ENCODE results near the gene KRTAP17-1.

Gene KRTAP17-1

DNA sequence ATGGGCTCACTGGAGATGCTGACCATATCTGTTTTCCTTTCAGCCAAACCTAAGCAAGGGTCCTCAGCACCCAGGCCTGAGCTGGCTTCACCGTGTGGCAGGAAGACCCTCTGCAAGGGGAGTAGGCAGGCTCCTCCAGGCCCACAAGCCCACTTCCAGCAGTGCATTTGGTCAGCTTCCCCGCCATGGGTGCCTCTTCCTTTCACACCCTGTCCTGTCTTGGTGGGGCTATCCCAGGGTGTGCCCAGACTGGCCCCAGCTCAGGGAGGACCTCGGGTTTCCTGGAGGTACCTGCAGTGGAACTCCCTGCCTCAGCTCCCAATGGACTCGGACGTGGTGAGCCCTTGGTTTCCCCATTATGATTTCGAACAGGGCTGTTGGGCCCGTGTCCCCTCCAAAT, 12.7 kb upstream of the KRTAP17-1 start:
- no peaks in the 10 kb centered on the region for H3K4me1 ChIP-seq (ENCODE audit: control insufficient read depth, insufficient read depth, low read length)
- H3K27me3 ChIP-seq (ENCODE audit: control insufficient read depth, insufficient read depth, low read length): no peaks in the 10 kb centered on the region
- no peak overlapping the region for H3K9ac ChIP-seq (ENCODE audit: low read length)
- no peaks in the 10 kb centered on the region for H3K9me3 ChIP-seq (ENCODE audit: control insufficient read depth, low read length)
- no peaks in the 10 kb centered on the region for H3K36me3 ChIP-seq (ENCODE audit: control insufficient read depth, insufficient read depth, low read length)
- H3K4me3 ChIP-seq (ENCODE audit: low read length): no peak overlapping the region

DNA sequence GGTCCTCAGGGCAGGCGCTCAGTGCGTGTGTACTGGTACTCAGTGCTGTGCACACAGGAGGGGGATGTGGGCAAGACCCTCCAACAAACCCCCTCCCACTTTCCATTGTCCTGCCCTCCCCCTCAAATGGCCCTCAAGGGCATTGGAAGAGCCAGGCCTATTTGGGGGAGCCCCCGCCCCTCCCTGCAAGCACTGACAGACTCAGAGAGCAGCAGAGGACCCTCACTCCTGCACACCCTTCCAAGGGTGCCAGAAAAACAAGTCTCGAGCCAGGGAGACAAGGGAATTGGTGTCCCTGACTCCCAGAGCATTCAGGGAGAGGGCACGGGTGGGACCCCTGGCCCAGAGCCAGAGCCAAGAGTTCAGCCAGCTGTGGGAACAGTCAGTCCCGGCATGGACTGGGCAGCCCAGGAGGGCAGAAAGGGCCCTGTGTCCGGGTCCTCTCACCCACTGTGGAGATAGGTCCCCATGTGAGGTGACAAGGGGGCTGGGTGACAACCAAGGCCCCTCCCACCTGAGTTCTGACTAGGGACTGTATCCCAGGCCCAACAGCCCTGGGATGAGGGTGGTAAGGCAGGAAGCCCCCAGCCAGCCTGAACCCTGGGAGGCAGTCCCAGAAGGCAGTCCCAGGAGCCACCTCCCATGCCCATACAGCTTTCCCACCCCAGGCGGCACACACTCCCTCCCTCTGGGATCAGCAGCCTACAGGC, 12.1 kb upstream of the KRTAP17-1 start:
- H3K9ac ChIP-seq (ENCODE audit: low read length): no peak overlapping the region
- H3K9me3 ChIP-seq (ENCODE audit: control insufficient read depth, low read length): no peaks in the 10 kb centered on the region
- no peaks in the 10 kb centered on the region for H3K27me3 ChIP-seq (ENCODE audit: control insufficient read depth, insufficient read depth, low read length)
- no peaks in the 10 kb centered on the region for H3K36me3 ChIP-seq (ENCODE audit: control insufficient read depth, insufficient read depth, low read length)
- H3K4me1 ChIP-seq (ENCODE audit: control insufficient read depth, insufficient read depth, low read length): no peaks in the 10 kb centered on the region
- H3K4me3 ChIP-seq (ENCODE audit: low read length): no peak overlapping the region

DNA sequence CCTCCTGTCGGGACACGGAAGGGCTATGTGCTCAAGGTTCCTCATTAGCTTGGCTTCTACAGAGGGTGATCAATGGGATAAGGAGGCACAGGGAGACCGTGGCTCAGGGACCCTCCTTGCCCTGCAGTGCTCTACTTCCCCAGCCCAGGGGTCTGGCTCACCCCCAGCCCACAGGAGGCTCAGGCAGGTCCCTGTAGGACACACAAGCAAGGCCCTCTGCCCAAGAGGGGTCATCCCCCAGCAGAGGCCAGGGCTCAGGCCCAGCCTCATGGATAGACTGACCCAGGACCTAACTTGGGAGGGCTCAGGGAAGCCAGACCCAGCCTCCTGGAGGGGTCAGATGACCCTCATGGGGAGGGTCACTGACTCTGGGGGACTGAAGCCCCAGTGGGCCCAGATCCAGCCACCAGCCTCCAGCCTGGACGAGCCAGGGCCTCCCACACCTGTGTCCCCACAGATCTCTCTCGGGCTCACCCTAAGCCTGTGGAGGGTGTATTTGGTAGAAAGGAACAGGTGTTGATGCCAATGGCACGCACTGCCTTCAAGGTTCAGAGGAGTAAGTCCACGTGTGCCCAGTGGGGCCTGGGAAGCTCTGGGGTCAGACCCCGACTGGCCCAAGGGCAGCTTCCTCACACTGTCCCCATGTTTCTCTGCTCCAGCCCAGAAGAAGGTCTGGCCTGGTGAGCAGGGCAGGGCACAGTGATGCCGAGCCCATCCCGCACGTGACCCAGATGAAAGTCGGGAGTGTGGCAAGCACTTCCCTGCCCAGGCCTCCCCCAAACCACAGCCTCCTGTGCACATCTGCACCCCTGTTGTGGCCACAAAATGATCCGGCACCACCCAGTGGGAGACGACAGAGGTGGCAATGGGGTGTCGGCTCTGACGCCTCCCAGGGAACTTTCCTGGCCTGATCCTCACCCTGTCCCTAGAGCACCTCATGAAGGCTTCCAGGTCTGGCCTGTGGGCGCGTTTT, 10.9 kb upstream of the KRTAP17-1 start:
- Histone ChIP-seq H3K9me3 (ENCODE audit: control insufficient read depth, low read length) (no peaks in the 10 kb centered on the region), H3K27me3 (ENCODE audit: control insufficient read depth, insufficient read depth, low read length) (no peaks in the 10 kb centered on the region), H3K9ac (ENCODE audit: low read length) (no peak overlapping the region), H3K36me3 (ENCODE audit: control insufficient read depth, insufficient read depth, low read length) (no peaks in the 10 kb centered on the region), H3K4me1 (ENCODE audit: control insufficient read depth, insufficient read depth, low read length) (no peaks in the 10 kb centered on the region), H3K4me3 (ENCODE audit: low read length) (no peak overlapping the region)

DNA sequence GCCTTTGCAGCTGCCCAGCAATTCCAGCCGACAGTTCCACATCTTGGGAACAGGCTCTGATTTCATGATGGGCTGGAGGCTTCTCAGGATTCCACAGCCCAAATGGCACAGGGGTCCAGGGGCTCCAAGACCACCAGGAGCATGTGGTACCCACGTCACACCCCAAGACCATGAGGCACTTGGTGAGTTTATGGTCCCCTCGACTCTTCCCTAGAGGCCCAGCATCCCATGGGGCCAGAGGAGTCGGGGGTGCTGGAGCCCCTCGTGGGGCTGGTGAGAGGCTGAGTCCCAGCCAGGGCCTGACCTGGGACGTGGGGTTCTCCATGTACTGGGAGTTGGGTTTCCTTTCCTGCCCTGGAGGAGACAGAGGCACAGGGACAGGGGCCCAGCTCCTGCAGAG, 10.1 kb upstream of the KRTAP17-1 start:
- Histone ChIP-seq H3K4me3 (ENCODE audit: low read length) (no peak overlapping the region), H3K27me3 (ENCODE audit: control insufficient read depth, insufficient read depth, low read length) (no peaks in the 10 kb centered on the region), H3K36me3 (ENCODE audit: control insufficient read depth, insufficient read depth, low read length) (no peaks in the 10 kb centered on the region), H3K9ac (ENCODE audit: low read length) (no peak overlapping the region), H3K9me3 (ENCODE audit: control insufficient read depth, low read length) (no peaks in the 10 kb centered on the region), H3K4me1 (ENCODE audit: control insufficient read depth, insufficient read depth, low read length) (no peaks in the 10 kb centered on the region)

DNA sequence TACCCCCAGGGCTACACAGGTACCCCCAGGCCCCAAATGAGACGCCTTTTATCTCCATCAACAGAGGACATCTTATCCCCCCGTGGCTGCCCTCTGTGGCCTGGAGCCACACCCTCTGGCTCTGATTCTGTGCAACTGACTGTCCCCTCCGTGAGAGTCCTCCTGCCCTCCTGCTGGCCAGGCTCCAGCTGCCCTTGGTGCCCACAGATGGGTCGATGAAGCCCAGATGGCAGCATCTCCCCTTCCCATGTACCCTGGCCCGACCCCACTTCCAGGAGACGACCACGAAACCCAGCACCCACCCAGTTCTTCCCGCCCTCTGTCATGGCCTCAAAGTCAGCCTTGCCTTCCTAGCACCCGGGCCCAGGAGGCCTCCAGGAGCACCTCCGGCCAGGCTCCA, 9.6 kb upstream of the KRTAP17-1 start:
- Histone ChIP-seq H3K9ac (ENCODE audit: low read length) (no peak overlapping the region), H3K27me3 (ENCODE audit: control insufficient read depth, insufficient read depth, low read length) (no peaks in the 10 kb centered on the region), H3K4me1 (ENCODE audit: control insufficient read depth, insufficient read depth, low read length) (no peaks in the 10 kb centered on the region), H3K36me3 (ENCODE audit: control insufficient read depth, insufficient read depth, low read length) (no peaks in the 10 kb centered on the region), H3K9me3 (ENCODE audit: control insufficient read depth, low read length) (no peaks in the 10 kb centered on the region), H3K4me3 (ENCODE audit: low read length) (no peak overlapping the region)

DNA sequence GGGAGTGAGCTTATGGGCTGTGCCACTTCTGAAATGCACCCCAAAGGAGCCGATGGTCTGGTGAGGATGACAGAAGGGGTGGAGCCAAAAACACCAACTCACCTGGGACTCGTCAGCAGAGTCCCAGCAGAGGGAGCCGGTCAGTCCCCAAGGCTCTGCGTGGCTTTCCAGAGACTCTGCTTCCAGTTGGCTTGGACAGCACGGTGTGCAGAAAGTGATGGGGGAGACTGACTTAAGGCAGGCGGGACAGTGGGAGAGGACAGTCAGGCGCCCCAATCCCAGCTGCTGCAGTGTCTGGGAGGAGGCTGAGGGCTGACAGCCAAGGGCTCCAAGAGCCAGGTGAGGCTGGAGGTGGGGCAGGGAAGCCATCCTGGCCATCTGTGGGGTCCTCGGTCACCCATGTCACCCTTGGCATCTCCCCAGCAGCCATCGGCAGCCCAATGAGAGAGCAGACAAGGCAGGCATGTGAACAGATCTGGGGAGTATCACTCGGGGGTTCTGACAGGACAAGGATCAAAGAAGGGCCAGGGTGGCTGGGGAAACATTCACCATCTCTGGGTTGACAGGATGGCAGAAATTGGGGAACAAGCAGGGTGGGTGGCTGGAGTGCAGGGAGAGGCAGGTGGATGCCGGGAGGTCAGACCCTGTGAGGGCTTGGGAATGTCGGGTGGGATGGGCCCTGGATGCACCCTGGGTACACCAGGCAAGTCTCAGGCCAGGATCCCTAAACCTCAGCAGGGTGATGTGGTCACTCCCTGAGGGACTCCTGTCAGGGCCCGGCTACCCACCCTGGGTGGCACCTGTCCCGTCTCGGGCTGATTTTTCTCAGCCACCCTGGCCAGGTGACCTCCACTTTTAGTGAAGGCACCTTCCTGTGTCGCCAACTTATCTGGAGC, 8.9 kb upstream of the KRTAP17-1 start:
- Histone ChIP-seq H3K4me3 (ENCODE audit: low read length) (no peak overlapping the region), H3K27me3 (ENCODE audit: control insufficient read depth, insufficient read depth, low read length) (no peaks in the 10 kb centered on the region), H3K9me3 (ENCODE audit: control insufficient read depth, low read length) (no peaks in the 10 kb centered on the region), H3K4me1 (ENCODE audit: control insufficient read depth, insufficient read depth, low read length) (no peaks in the 10 kb centered on the region), H3K36me3 (ENCODE audit: control insufficient read depth, insufficient read depth, low read length) (no peaks in the 10 kb centered on the region), H3K9ac (ENCODE audit: low read length) (no peak overlapping the region)

DNA sequence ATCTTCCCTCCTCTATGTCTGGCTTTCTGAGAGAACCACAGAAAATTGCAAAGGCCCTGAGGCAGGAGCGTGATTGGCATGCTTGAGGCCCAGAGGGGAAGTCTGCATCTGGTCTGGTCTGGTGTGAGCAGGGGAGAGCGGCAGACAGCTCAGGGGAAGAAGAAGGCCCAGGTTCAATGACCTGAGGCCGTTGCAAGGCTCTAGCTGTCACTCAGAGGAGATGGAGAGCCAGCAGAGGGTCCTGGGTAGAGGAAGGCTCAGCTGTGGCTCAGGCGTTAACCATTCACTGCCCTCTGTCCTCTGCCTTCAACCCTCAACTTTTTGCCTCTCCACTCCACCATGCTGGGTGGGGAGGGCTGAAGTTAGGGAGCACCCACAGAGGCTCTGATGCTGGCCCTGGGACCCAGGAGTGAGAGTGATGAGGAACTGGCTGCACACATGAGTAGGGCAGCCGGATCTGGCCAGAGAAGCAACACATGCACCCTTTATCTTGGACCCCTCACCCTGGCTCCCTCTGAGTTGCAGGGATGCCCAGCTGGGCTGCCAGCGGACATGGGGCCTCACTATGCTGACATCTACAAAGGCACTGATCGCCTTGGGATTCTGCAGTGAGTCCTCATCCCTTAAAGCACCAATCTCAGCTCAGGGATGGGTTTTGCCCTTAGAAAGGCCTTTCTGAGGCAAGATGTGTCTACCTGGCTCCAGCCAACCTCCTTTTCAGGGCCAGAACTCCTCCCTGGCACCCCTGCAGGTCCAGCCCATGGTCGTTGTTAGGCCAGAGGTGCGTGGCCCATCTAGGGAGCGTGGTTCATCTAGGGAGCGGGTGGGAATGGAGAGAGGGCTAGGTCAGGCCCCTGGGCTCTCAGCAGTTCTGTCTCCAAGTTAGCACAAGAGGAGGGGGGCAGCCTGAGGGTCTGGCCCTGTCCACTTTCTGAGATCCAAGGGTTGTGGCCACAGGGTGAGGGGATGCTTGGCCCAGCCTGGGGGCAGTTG, 7.7 kb upstream of the KRTAP17-1 start:
- Histone ChIP-seq H3K9ac (ENCODE audit: low read length) (no peak overlapping the region), H3K4me1 (ENCODE audit: control insufficient read depth, insufficient read depth, low read length) (no peaks in the 10 kb centered on the region), H3K9me3 (ENCODE audit: control insufficient read depth, low read length) (no peaks in the 10 kb centered on the region), H3K36me3 (ENCODE audit: control insufficient read depth, insufficient read depth, low read length) (no peaks in the 10 kb centered on the region), H3K27me3 (ENCODE audit: control insufficient read depth, insufficient read depth, low read length) (no peaks in the 10 kb centered on the region), H3K4me3 (ENCODE audit: low read length) (no peak overlapping the region)

DNA sequence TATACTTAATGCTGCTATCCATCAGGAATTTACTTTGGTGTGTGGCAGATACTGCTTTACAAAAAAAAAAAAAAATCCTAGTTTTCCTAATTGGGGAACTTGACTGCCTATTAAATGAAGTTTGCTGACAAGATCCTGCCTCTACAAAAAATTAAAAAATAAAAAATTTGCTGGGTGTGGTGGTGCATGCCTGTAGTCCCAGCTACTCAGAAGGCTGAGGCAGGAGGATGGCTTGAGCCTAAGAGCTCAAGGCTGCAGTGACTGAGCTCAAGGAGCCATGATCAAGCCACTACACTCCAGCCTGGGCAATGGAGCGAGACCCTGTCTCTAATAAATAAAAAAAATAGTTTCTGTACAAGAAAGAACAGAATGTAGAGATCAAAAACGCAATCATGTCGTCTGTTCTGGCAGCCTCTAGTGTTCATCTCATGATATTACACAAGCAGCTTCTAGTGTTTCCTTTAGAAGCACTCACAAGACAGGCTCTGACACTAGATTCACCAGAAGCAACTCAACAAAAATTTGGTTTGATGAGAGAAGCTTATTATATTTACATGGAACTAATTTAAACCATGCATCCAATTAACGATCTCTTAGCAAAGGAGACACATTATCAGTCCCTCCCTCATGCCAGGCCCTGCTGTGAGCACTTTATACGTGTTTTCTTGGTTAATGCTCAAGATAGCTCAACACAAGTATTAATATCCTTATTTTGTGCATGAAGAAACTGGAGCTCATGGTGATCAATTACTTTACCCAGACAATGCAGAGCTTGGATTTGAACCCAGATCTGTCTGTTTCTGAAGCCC, 6.8 kb upstream of the KRTAP17-1 start:
- Histone ChIP-seq H3K4me1 (ENCODE audit: control insufficient read depth, insufficient read depth, low read length) (no peaks in the 10 kb centered on the region), H3K9me3 (ENCODE audit: control insufficient read depth, low read length) (no peaks in the 10 kb centered on the region), H3K36me3 (ENCODE audit: control insufficient read depth, insufficient read depth, low read length) (no peaks in the 10 kb centered on the region), H3K27me3 (ENCODE audit: control insufficient read depth, insufficient read depth, low read length) (no peaks in the 10 kb centered on the region), H3K4me3 (ENCODE audit: low read length) (no peak overlapping the region), H3K9ac (ENCODE audit: low read length) (no peak overlapping the region)

DNA sequence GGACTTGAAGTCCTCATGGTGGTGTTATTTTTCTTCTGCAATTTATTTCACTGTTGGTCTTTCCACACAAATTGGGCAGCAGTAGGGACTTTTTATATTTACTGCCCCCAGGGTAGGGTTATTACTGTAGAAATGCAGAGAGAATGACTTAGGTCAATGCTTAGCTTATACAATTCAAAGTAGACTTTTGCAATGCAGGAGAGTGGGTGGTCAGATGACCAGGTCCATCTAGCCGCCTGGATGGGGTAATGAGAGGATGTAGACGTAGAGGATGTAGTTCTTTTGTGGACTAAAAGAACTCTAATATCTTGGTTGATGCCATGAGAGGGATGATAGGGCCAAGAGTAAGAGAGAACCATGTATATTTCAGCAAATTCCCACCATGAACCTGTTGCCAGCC, 2.7 kb upstream of the KRTAP17-1 start:
- no peaks in the 10 kb centered on the region for H3K27me3 ChIP-seq (ENCODE audit: control insufficient read depth, insufficient read depth, low read length)
- no peaks in the 10 kb centered on the region for H3K36me3 ChIP-seq (ENCODE audit: control insufficient read depth, insufficient read depth, low read length)
- H3K9me3 ChIP-seq (ENCODE audit: control insufficient read depth, low read length): no peaks in the 10 kb centered on the region
- H3K4me1 ChIP-seq (ENCODE audit: control insufficient read depth, insufficient read depth, low read length): no peaks in the 10 kb centered on the region
- H3K4me3 ChIP-seq (ENCODE audit: low read length): no peak overlapping the region
- H3K9ac ChIP-seq (ENCODE audit: low read length): no peak overlapping the region

DNA sequence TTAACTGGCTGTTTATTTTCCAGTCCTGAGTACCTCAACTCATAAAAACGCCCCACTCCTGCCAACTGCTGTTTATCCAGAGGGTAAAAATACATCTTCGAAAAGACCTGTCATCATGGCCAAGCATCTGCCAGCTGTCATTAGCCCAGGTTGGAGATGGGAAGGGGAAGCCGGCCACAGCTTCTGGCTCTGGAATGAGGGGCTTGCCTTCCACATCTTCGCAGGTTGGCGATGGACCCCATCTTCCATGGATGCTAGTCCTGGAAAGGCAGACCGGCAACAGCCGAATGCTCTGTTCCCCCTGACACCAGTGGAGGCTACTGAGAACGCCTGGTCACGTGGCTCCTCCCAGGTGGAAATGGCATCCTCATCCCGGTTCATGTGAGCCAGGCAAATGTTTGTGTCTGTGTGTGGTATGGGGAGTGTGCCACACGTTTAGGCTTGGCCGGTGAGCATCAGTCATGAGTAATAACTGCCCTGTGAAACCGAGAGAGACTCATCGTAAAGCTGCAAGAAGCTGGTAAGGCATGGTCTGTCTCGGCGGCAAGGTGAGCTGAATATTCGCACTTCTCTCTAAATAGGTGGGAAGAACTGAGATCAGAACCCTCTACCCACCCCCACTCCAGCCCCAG, 420 bp upstream of the KRTAP17-1 start:
- H3K36me3 ChIP-seq (ENCODE audit: control insufficient read depth, insufficient read depth, low read length): no peaks in the 10 kb centered on the region
- H3K27me3 ChIP-seq (ENCODE audit: control insufficient read depth, insufficient read depth, low read length): no peaks in the 10 kb centered on the region
- H3K4me3 ChIP-seq (ENCODE audit: low read length): no peak overlapping the region
- no peaks in the 10 kb centered on the region for H3K9me3 ChIP-seq (ENCODE audit: control insufficient read depth, low read length)
- no peak overlapping the region for H3K9ac ChIP-seq (ENCODE audit: low read length)
- no peaks in the 10 kb centered on the region for H3K4me1 ChIP-seq (ENCODE audit: control insufficient read depth, insufficient read depth, low read length)
